GM12865 (cell line): ENCODE results near the gene PLXNB2.

Source experiments
- DNase-seq: peaks from one replicate; pipeline ENCODE4 v3.0.0; 2010; ENCODE audit warnings: low read depth
- H3K4me3 ChIP-seq: 2 replicates; pipeline ENCODE4 v1.5.1; 2011; ENCODE audit warnings: mild to moderate bottlenecking, low read depth, low read length, control low read depth
- CTCF ChIP-seq: IDR thresholded peaks from 2 replicates; pipeline ENCODE4 v1.5.1; 2011; ENCODE audit warnings: low read length, control low read depth, low read depth, inconsistent platforms; ENCODE audit not compliant: insufficient read depth; ENCODE audit errors: missing control alignments

PLXNB2 gene

DNA sequence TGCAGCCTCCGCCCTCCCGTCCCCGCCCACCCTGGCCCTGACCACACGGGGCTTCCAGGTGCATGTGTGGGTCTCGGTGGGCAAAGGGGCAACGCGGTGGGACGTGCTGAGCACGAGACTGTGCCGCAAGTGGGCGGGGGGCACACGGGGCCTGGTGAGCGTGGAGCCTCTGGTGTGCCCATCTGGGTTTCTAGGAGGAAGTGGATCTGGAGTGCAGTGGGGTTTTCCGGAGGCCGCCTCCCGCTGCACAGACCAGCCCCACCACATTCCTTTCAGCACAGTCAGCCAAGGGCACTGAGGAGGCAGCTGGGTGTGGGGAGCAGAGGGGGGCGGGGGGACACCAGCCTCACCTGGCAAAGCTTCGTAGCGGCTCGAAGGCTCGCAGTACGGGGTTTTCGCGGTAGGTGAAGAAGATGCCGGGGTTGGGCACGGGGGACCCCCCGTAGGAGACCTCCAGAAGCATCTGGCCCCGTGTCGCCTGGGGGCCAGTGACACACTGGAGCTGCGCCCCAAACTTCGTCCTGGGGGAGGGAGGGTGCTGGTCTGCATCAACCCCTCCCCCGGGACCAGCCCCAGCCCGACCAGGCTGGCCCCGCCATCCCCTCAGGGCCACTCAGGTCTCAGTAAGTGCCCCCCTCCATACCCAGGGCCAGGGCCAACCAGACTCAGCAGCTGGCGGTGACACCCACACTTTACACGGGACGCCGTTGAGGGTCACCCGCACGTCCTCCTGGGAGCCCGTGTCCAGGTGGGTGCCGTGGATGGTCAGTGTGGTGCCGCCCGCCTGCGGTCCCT, 24.9 kb downstream of the PLXNB2 start:
- DNase-seq, result no peak
- TF ChIP-seq CTCF, result no peak

DNA sequence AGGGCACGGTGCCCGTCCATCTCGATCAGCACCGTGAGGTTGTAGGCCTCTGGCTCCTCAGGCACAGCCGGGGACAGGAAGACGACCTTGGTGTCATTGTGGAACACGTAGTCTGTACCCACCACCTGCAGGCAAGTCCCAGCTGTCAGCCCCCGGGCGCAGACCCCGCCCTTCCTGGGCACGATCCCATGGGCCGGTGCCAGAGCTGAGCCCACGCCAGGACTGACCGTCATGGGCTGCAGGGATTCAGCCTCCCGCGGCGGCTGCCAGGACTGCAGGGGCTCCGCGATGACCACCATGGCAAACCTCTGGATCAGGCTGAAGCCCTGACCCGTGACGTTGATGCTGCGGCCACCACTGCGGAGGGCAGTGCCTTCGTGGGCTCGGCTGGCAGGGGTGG, 25.5 kb downstream of the PLXNB2 start:
- TF ChIP-seq CTCF, result no peak
- H3K4me3 ChIP-seq, result no peak overlapping the region
- DNase-seq, result no peak

More for the DNA sequence above, 24.9 kb downstream of the PLXNB2 start:
- H3K4me3 ChIP-seq, result no peak overlapping the region

DNA sequence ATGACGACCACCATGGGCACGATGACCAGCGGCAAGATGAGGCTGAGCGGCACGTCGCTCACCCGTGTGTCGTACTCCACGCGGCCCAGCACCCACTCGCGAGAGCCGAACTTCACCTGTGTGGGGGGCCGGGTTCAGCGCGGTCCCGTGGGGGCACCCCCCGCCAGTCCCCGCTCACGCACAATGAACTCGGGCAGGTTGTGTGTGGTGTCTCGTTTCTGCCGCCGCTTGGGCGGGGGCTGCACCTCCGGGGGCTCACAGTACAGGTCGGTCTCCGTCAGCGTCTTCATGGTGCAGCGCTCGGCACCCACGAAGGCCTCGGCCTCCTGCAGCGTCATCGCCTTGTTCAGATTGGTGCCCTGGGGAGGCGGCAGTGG, 26.1 kb downstream of the PLXNB2 start:
- DNase-seq, result no peak
- no peak for TF ChIP-seq CTCF
- H3K4me3 ChIP-seq, result no peak overlapping the region

GRCh38 chr22:50280708-50281383, 26.6 kb downstream of the PLXNB2 start:
- no peak for DNase-seq
- no peak for TF ChIP-seq CTCF
- H3K4me3 ChIP-seq, result no peak overlapping the region

GRCh38 chr22:50280022-50280707, 27.3 kb downstream of the PLXNB2 start:
- no peak overlapping the region for H3K4me3 ChIP-seq
- DNase-seq, result no peak
- no peak for TF ChIP-seq CTCF

DNA sequence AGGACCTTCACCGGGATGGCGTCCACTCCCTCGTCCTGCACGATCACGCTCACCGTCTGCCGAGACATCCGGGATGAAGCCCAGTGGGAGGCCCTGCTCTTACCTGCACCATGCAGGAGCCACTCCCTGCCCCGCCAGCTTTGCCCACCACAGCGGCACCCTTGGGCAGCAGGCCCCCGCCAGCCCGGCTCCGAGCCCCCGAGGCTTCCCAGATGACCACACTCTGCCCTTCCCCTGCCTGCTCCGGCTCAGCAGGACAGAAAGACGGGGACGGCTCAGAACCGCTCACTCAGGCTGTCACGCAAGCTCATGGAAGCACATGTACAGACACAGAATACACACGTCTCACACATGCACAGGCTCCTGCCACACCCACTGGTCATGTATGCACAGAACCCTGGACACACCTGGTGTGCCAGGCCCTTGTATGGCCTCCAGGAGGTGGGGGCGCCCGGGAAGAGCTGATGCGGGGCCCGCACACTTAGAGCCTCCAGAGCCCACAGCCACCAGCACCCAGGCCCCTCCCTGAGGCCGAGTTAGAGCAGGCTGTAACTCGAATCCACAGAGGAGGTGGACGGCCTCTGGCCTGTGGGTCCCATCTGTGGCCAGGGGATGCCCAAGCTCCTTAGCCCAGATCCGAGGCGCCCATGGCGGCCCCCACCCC, 28.4 kb downstream of the PLXNB2 start:
- DNase-seq, result no peak
- no peak overlapping the region for H3K4me3 ChIP-seq
- TF ChIP-seq CTCF, result no peak
